Measurements from ENCODE around the gene ABHD15. TPM values are rescaled to one million over a fixed set of nuclear protein-coding genes. Genes with fewer than 3 reads are reported as not detected.
"Not testable (repeated sequence)": the region's sequence is repeated elsewhere in the genome, so short reads cannot be mapped to it uniquely, and the experiment has no call there.

ABHD15 gene
- total and polyA plus RNA-seq, 2 donors (not counting 3 experiments of a cell fraction or from before 2014, with no cell fraction given), result 3.8 to 5.6 TPM

GRCh38 chr17:29559640-29560039, 7.2 kb downstream of the ABHD15 start:
- Histone ChIP-seq H3K27me3 (ENCODE audit: control insufficient read depth in 2 of 2, insufficient read depth in 2 of 2, low read length in 2 of 2) (no peaks in the 10 kb centered on the region), H3K9ac (replicated peaks; ENCODE audit: extremely low read depth, insufficient read depth, low read length) (no peak overlapping the region), H4K20me1 (replicated peaks; ENCODE audit: control insufficient read depth, extremely low read depth, insufficient read depth, low read length) (no peaks in the 10 kb centered on the region), H3K4me3 (replicated peaks in 1 of 3; ENCODE audit: insufficient read depth in 1 of 3, low read depth in 1 of 3, low read length in 3 of 3) (no peak overlapping the region), H3K27ac (ENCODE audit: insufficient read depth, low read depth, low read length) (no peak overlapping the region), H3K9me1 (replicated peaks; ENCODE audit: control insufficient read depth, extremely low read depth, insufficient read depth, low read length) (no peaks in the 10 kb centered on the region), H3K9me3 (replicated peaks; ENCODE audit: control insufficient read depth, insufficient read depth, low read length) (no peaks in the 10 kb centered on the region), H3K4me2 (ENCODE audit: insufficient read depth, low read length) (no peak overlapping the region), H3K36me3 (ENCODE audit: control insufficient read depth in 2 of 2, extremely low read depth in 1 of 2, insufficient read depth in 2 of 2, low read length in 2 of 2) (no peaks in the 10 kb centered on the region), H3K79me2 (ENCODE audit: control insufficient read depth, insufficient read depth, low read length) (no peaks in the 10 kb centered on the region), H2AFZ (ENCODE audit: low read depth, low read length) (no peak overlapping the region), H3K4me1 (ENCODE audit: control insufficient read depth, extremely low read depth, insufficient read depth, low read length) (no peaks in the 10 kb centered on the region)
- no peak for DNase-seq (ENCODE audit: low read depth, low spot score)
- no peak for TF ChIP-seq MAX (IDR thresholded peaks at IDR 0.05; ENCODE audit: insufficient read depth, insufficient read length)
- ChIA-PET CTCF (interaction anchor here (1.0 kb wide), 2 partner anchors 189 to 190 kb away, joined by 3 read pairs; no protein-coding TSS in a partner anchor), POLR2A (interaction anchor here (0.6 kb wide), 1 partner anchor 15 kb away, joined by 3 read pairs; no protein-coding TSS in a partner anchor)
- intact Hi-C loops (cut with micrococcal nuclease) (no loop called here), dilution Hi-C loops (cut with MboI; ENCODE audit: extremely low pct_ligation_motif_present, low sequenced_read_pairs) (no loop called here)
- FAIRE-seq, result no peak
- BruUV-seq (replicated peaks), result no TSS peak

GRCh38 chr17:29558139-29558538, 8.7 kb downstream of the ABHD15 start:
- H3K4me2 ChIP-seq (ENCODE audit: insufficient read depth, low read length); BruUV-seq (replicated peaks); dilution Hi-C loops (cut with MboI; ENCODE audit: extremely low pct_ligation_motif_present, low sequenced_read_pairs); H4K20me1 ChIP-seq (replicated peaks; ENCODE audit: control insufficient read depth, extremely low read depth, insufficient read depth, low read length); H3K4me3 ChIP-seq (replicated peaks in 1 of 3; ENCODE audit: insufficient read depth in 1 of 3, low read depth in 1 of 3, low read length in 3 of 3); H3K9me1 ChIP-seq (replicated peaks; ENCODE audit: control insufficient read depth, extremely low read depth, insufficient read depth, low read length); intact Hi-C loops (cut with micrococcal nuclease); H3K36me3 ChIP-seq (ENCODE audit: control insufficient read depth in 2 of 2, extremely low read depth in 1 of 2, insufficient read depth in 2 of 2, low read length in 2 of 2); H2AFZ ChIP-seq (ENCODE audit: low read depth, low read length); H3K27ac ChIP-seq (ENCODE audit: insufficient read depth, low read depth, low read length); H3K9ac ChIP-seq (replicated peaks; ENCODE audit: extremely low read depth, insufficient read depth, low read length); H3K4me1 ChIP-seq (ENCODE audit: control insufficient read depth, extremely low read depth, insufficient read depth, low read length); POLR2A ChIA-PET; H3K9me3 ChIP-seq (replicated peaks; ENCODE audit: control insufficient read depth, insufficient read depth, low read length); H3K27me3 ChIP-seq (ENCODE audit: control insufficient read depth in 2 of 2, insufficient read depth in 2 of 2, low read length in 2 of 2); DNase-seq (ENCODE audit: low read depth, low spot score); H3K79me2 ChIP-seq (ENCODE audit: control insufficient read depth, insufficient read depth, low read length): not testable (repeated sequence)
- CTCF ChIA-PET, result interaction anchor here (4.1 kb wide), 1 partner anchor 22 kb away, joined by 16 read pairs; no protein-coding TSS in a partner anchor
- FAIRE-seq, result peak; percentile 50

Measured in endothelial cell of umbilical vein (primary cell).